ENCODE measurements around the gene ZBTB24.
"Not testable (repeated sequence)": the region's sequence is repeated elsewhere in the genome, so short reads cannot be mapped to it uniquely, and the experiment has no call there.

ZBTB24 gene

GRCh38 chr6:109482905-109483734 is at the start of gene ZBTB24:
ZBTB24 (minus strand) TSS chr6:109483219; CDS start chr6:109482026, 1,193 bp downstream.
- peak within 1 kb of the TSS; percentile 90 to 95 for H3K4me3 Mint-ChIP-seq
- peak within 1 kb of the TSS; percentile 91 for H3K27ac Mint-ChIP-seq
- no peaks in the 10 kb centered on the region for H3K9me3 Mint-ChIP-seq
- no peaks in the 10 kb centered on the region for H3K27me3 Mint-ChIP-seq
- H3K4me1 Mint-ChIP-seq, result peaks cover 25 to 56% of the 10 kb centered on the region in 2 donors
- ATAC-seq (replicated peaks), result peak; percentile 90 to 91
- DNase-seq, result peak; percentile 86
- peaks cover 28 to 35% of the 10 kb centered on the region in 2 donors for H3K36me3 Mint-ChIP-seq

- H3K9me3 Mint-ChIP-seq, result peaks cover 0 to 2% of the 10 kb centered on the region in 2 donors
- ATAC-seq (replicated peaks), result no peak
- H3K27me3 Mint-ChIP-seq, result no peaks in the 10 kb centered on the region
- H3K36me3 Mint-ChIP-seq, result peaks cover 0 to 3% of the 10 kb centered on the region in 2 donors
- no peak overlapping the region for H3K27ac Mint-ChIP-seq
- no peak for DNase-seq
- H3K4me1 Mint-ChIP-seq, result peaks cover 3 to 8% of the 10 kb centered on the region in 2 donors
- no peak overlapping the region for H3K4me3 Mint-ChIP-seq
These were observed 48.4 kb upstream of the ZBTB24 start for GRCh38 chr6:109531446-109531845.

GRCh38 chr6:109527989-109528388 is 45.0 kb upstream of the ZBTB24 start:
- DNase-seq (no peak), ATAC-seq (replicated peaks) (no peak)
- peaks cover 3 to 4% of the 10 kb centered on the region in 2 donors for H3K9me3 Mint-ChIP-seq
- no peak overlapping the region for H3K27ac Mint-ChIP-seq
- H3K27me3 Mint-ChIP-seq, result no peaks in the 10 kb centered on the region
- peaks cover 1 to 11% of the 10 kb centered on the region in 2 donors for H3K36me3 Mint-ChIP-seq
- H3K4me1 Mint-ChIP-seq, result peaks cover 4 to 8% of the 10 kb centered on the region in 2 donors
- H3K4me3 Mint-ChIP-seq, result no peak overlapping the region

- H3K4me1 Mint-ChIP-seq, result peaks cover 4 to 8% of the 10 kb centered on the region in 2 donors
- H3K4me3 Mint-ChIP-seq, result no peak overlapping the region
- H3K9me3 Mint-ChIP-seq, result peaks cover 3 to 4% of the 10 kb centered on the region in 2 donors
- peak; percentile 93 to 98 for ATAC-seq (replicated peaks)
- no peaks in the 10 kb centered on the region for H3K27me3 Mint-ChIP-seq
- peak; percentile 39 for DNase-seq
- peaks cover 1 to 11% of the 10 kb centered on the region in 2 donors for H3K36me3 Mint-ChIP-seq
- H3K27ac Mint-ChIP-seq, result peak overlapping the region; percentile 42
These were observed 44.0 kb upstream of the ZBTB24 start for GRCh38 chr6:109526905-109527628.

- no peak overlapping the region for H3K27ac Mint-ChIP-seq
- H3K9me3 Mint-ChIP-seq, result peaks cover 5 to 8% of the 10 kb centered on the region in 2 donors
- no peak for ATAC-seq (replicated peaks)
- no peak overlapping the region for H3K4me3 Mint-ChIP-seq
- peaks cover 4 to 8% of the 10 kb centered on the region in 2 donors for H3K4me1 Mint-ChIP-seq
- DNase-seq, result no peak
- H3K36me3 Mint-ChIP-seq, result peaks cover 4 to 14% of the 10 kb centered on the region in 2 donors
- no peaks in the 10 kb centered on the region for H3K27me3 Mint-ChIP-seq
These were observed 41.1 kb upstream of the ZBTB24 start for GRCh38 chr6:109524129-109524528.

GRCh38 chr6:109523478-109523877 is 40.5 kb upstream of the ZBTB24 start:
- DNase-seq, result no peak
- no peak overlapping the region for H3K4me3 Mint-ChIP-seq
- no peak for ATAC-seq (replicated peaks)
- peaks cover 5 to 8% of the 10 kb centered on the region in 2 donors for H3K9me3 Mint-ChIP-seq
- H3K27me3 Mint-ChIP-seq, result no peaks in the 10 kb centered on the region
- no peak overlapping the region for H3K27ac Mint-ChIP-seq
- peaks cover 4 to 14% of the 10 kb centered on the region in 2 donors for H3K36me3 Mint-ChIP-seq
- H3K4me1 Mint-ChIP-seq, result peaks cover 4 to 8% of the 10 kb centered on the region in 2 donors

GRCh38 chr6:109521080-109521479 is 38.1 kb upstream of the ZBTB24 start:
- no peaks in the 10 kb centered on the region for H3K27me3 Mint-ChIP-seq
- ATAC-seq (replicated peaks) (no peak), DNase-seq (no peak)
- no peak overlapping the region for H3K4me3 Mint-ChIP-seq
- H3K36me3 Mint-ChIP-seq, result peaks cover 4 to 14% of the 10 kb centered on the region in 2 donors
- H3K9me3 Mint-ChIP-seq, result peaks cover 5 to 8% of the 10 kb centered on the region in 2 donors
- no peak overlapping the region for H3K27ac Mint-ChIP-seq
- peaks cover 5 to 10% of the 10 kb centered on the region in 2 donors for H3K4me1 Mint-ChIP-seq

- not testable (repeated sequence) for H3K9me3 Mint-ChIP-seq; H3K4me3 Mint-ChIP-seq; ATAC-seq (replicated peaks); H3K27ac Mint-ChIP-seq; DNase-seq; H3K27me3 Mint-ChIP-seq
- H3K4me1 Mint-ChIP-seq, result peaks cover 10 to 21% of the 10 kb centered on the region in 2 donors
- H3K36me3 Mint-ChIP-seq, result peaks cover 4 to 14% of the 10 kb centered on the region in 2 donors
These were observed 36.6 kb upstream of the ZBTB24 start for GRCh38 chr6:109519647-109520046.

GRCh38 chr6:109516929-109517328 is 33.9 kb upstream of the ZBTB24 start:
- Mint-ChIP-seq H3K4me3 (no peak overlapping the region), H3K36me3 (peaks cover 2 to 4% of the 10 kb centered on the region in 2 donors), H3K27me3 (no peaks in the 10 kb centered on the region), H3K9me3 (peaks cover 2 to 4% of the 10 kb centered on the region in 2 donors), H3K27ac (no peak overlapping the region), H3K4me1 (peaks cover 13 to 30% of the 10 kb centered on the region in 2 donors)
- DNase-seq, result no peak
- ATAC-seq (replicated peaks), result no peak

GRCh38 chr6:109515781-109516409 is 32.9 kb upstream of the ZBTB24 start:
- Mint-ChIP-seq H3K4me3 (peak overlapping the region; percentile 10 to 61), H3K27ac (peak overlapping the region; percentile 20), H3K27me3 (no peaks in the 10 kb centered on the region), H3K4me1 (peaks cover 13 to 30% of the 10 kb centered on the region in 2 donors), H3K36me3 (peaks cover 0 to 2% of the 10 kb centered on the region in 2 donors), H3K9me3 (peaks cover 2 to 4% of the 10 kb centered on the region in 2 donors)
- ATAC-seq (replicated peaks), result no peak
- no peak for DNase-seq

- no peak for DNase-seq
- no peak for ATAC-seq (replicated peaks)
- peak overlapping the region; percentile 37 for H3K27ac Mint-ChIP-seq
- H3K27me3 Mint-ChIP-seq, result no peaks in the 10 kb centered on the region
- H3K36me3 Mint-ChIP-seq, result peaks cover 0 to 5% of the 10 kb centered on the region in 2 donors
- no peaks in the 10 kb centered on the region for H3K9me3 Mint-ChIP-seq
- H3K4me3 Mint-ChIP-seq, result no peak overlapping the region
- peaks cover 13 to 30% of the 10 kb centered on the region in 2 donors for H3K4me1 Mint-ChIP-seq
These were observed 31.9 kb upstream of the ZBTB24 start for GRCh38 chr6:109514946-109515345.

- Mint-ChIP-seq H3K27me3 (no peaks in the 10 kb centered on the region), H3K27ac (no peak overlapping the region), H3K4me3 (no peak overlapping the region), H3K9me3 (no peaks in the 10 kb centered on the region), H3K36me3 (peaks cover 0 to 5% of the 10 kb centered on the region in 2 donors), H3K4me1 (peaks cover 13 to 30% of the 10 kb centered on the region in 2 donors)
- DNase-seq, result no peak
- ATAC-seq (replicated peaks), result peak; percentile 58 to 63
These were observed 30.6 kb upstream of the ZBTB24 start for GRCh38 chr6:109513571-109514071.

GRCh38 chr6:109512271-109512817 is 29.3 kb upstream of the ZBTB24 start:
- ATAC-seq (replicated peaks) (no peak), DNase-seq (no peak)
- peaks cover 13 to 30% of the 10 kb centered on the region in 2 donors for H3K4me1 Mint-ChIP-seq
- H3K27me3 Mint-ChIP-seq, result no peaks in the 10 kb centered on the region
- H3K36me3 Mint-ChIP-seq, result peaks cover 0 to 5% of the 10 kb centered on the region in 2 donors
- no peak overlapping the region for H3K4me3 Mint-ChIP-seq
- no peak overlapping the region for H3K27ac Mint-ChIP-seq
- no peaks in the 10 kb centered on the region for H3K9me3 Mint-ChIP-seq

GRCh38 chr6:109511832-109512231 is 28.8 kb upstream of the ZBTB24 start:
- DNase-seq, result no peak
- Mint-ChIP-seq H3K4me3 (no peak overlapping the region), H3K27me3 (no peaks in the 10 kb centered on the region), H3K4me1 (peaks cover 12 to 27% of the 10 kb centered on the region in 2 donors), H3K9me3 (no peaks in the 10 kb centered on the region), H3K36me3 (peaks cover 0 to 5% of the 10 kb centered on the region in 2 donors), H3K27ac (no peak overlapping the region)
- no peak for ATAC-seq (replicated peaks)

Data from stimulated activated naive B cell treated with anti-CD40 and anti-IgM and Interleukin-4, amounts not matched to agents 10 μg/mL and 1 μg/mL and 100 μg/mL, for 72 hours (primary cell).